HepG2 (cell line): Measurements from ENCODE around the gene ETV3L. TPM values are rescaled to one million over a fixed set of nuclear protein-coding genes. Genes with fewer than 3 reads are reported as not detected.

Experiments
- ATAC-seq: fragments of 200-7000 bp; cut with Tn5 transposase; 3 replicates; pipeline ENCODE4 v1.9.1; 2020; ENCODE audit warnings: mild to moderate bottlenecking, moderate library complexity
- BruUV-seq: library from RNA; stranded (reverse); fragments of 400-500 nt; replicated peaks from 2 replicates; lab custom pipeline; 2021; lab: Mats Ljungman, UMichigan
- CTCF ChIA-PET: fragments of 300-600 bp; formaldehyde crosslinking; extraction: SDS; loops from one replicate; lab custom pipeline; 2021; ENCODE audit warnings: low total read pairs, inconsistent platforms, low intra/inter-chr PET ratio; lab: Yijun Ruan, JAX
- POLR2A ChIA-PET: fragments of 350-600 bp; sonication (Branson Sonifier 250); formaldehyde crosslinking; loops from one replicate; lab custom pipeline; 2020; ENCODE audit warnings: antibody characterized with exemption, inconsistent platforms; lab: Yijun Ruan, JAX
- DNase-seq: peaks from one replicate; pipeline ENCODE4 v3.0.0-alpha.2; 2015; ENCODE audit warnings: low spot score
- FAIRE-seq: peaks from 3 replicates; lab custom pipeline; 2011; peaks lifted over from hg19 to GRCh38; lab: Jason Lieb, UNC
- H2AFZ ChIP-seq: one replicate; pipeline ENCODE4 v1.6.1; 2011; ENCODE audit warnings: low read length, inconsistent platforms
- H3K27ac ChIP-seq: fragments of 300-600 bp; 3 replicates; pipeline ENCODE4 v1.8.0; 2011; ENCODE audit warnings: mixed run types, mild to moderate bottlenecking, mixed read lengths, low read length, inconsistent platforms; ENCODE audit not compliant: insufficient read depth; ENCODE audit errors: extremely low read length
- H3K27me3 ChIP-seq, 2 experiments: fragments of 200-600 bp in 1 of 2; 2 replicates in 1 of 2; 3 replicates in 1 of 2; pipeline versions ENCODE4 v1.6.0 to v1.8.0; 2011; ENCODE audit warnings: low read length in 2 of 2, mild to moderate bottlenecking in 2 of 2, moderate library complexity in 2 of 2, inconsistent platforms in 1 of 2; ENCODE audit not compliant: insufficient read depth in 2 of 2, control insufficient read depth in 1 of 2
- H3K36me3 ChIP-seq, 2 experiments: fragments of 200-600 bp in 1 of 2; replicated peaks in 1 of 2; 2 replicates in 1 of 2; 3 replicates in 1 of 2; pipeline versions ENCODE4 v1.5.1 to v1.8.0; 2011; ENCODE audit warnings: low read length in 2 of 2, inconsistent platforms in 1 of 2; ENCODE audit not compliant: insufficient read depth in 2 of 2, control insufficient read depth in 1 of 2
- H3K4me1 ChIP-seq: 2 replicates; pipeline ENCODE4 v1.5.1; 2012; ENCODE audit warnings: low read length, inconsistent platforms; ENCODE audit not compliant: insufficient read depth
- H3K4me2 ChIP-seq: 2 replicates; pipeline ENCODE4 v1.6.0; 2011; ENCODE audit warnings: low read depth, low read length, inconsistent platforms
- H3K4me3 ChIP-seq, 3 experiments: fragments of 200-600 bp in 1 of 3; sonication (generic), shearing (Covaris generic) in 1 of 3; replicated peaks in 1 of 3; 2 replicates each; pipeline ENCODE4 v1.5.1; 2011 to 2016; ENCODE audit warnings: low read length in 3 of 3, inconsistent platforms in 2 of 3, low read depth in 2 of 3, mild to moderate bottlenecking in 2 of 3, control low read depth in 1 of 3, mixed read lengths in 1 of 3; ENCODE audit not compliant: insufficient read depth in 1 of 3
- H3K79me2 ChIP-seq: one replicate; pipeline ENCODE4 v1.6.1; 2011; ENCODE audit warnings: low read length, inconsistent platforms; ENCODE audit not compliant: insufficient read depth
- H3K9ac ChIP-seq: 2 replicates; pipeline ENCODE4 v1.6.0; 2011; ENCODE audit warnings: mild to moderate bottlenecking, low read depth, low read length, inconsistent platforms; ENCODE audit not compliant: insufficient read depth
- H3K9me3 ChIP-seq: 2 replicates; pipeline ENCODE4 v1.5.1; 2012; ENCODE audit warnings: mild to moderate bottlenecking, low read length
- H4K20me1 ChIP-seq: 2 replicates; pipeline ENCODE4 v1.6.0; 2011; ENCODE audit warnings: inconsistent platforms, mild to moderate bottlenecking, low read length, moderate library complexity; ENCODE audit not compliant: insufficient read depth
- EEA1 ChIP-seq: sonication (generic); formaldehyde crosslinking; IDR thresholded peaks from 2 replicates; pipeline ENCODE4 v1.5.1; 2020; ENCODE audit warnings: mild to moderate bottlenecking, missing genetic modification reagents, borderline replicate concordance
- ERF ChIP-seq: IDR thresholded peaks from 2 replicates; pipeline ENCODE4 v1.6.1; 2018; ENCODE audit warnings: missing biosample characterization, missing genetic modification reagents
- FOXC1 ChIP-seq: sonication (generic); formaldehyde crosslinking; IDR thresholded peaks from 2 replicates; pipeline ENCODE4 v1.8.0; 2022; ENCODE audit warnings: mild to moderate bottlenecking, missing genetic modification reagents, borderline replicate concordance
- JUND ChIP-seq: sonication (generic); formaldehyde crosslinking; IDR thresholded peaks from 2 replicates; pipeline ENCODE4 v1.8.0; 2022; ENCODE audit warnings: mild to moderate bottlenecking, missing genetic modification reagents
- PAF1 ChIP-seq: IDR thresholded peaks from 2 replicates; pipeline ENCODE4 v1.6.1; 2016; ENCODE audit warnings: missing genetic modification reagents, missing compliant biosample characterization
- PRMT3 ChIP-seq: sonication (generic); formaldehyde crosslinking; IDR thresholded peaks from 2 replicates; pipeline ENCODE4 v1.8.1; 2022; ENCODE audit warnings: low read depth, mild to moderate bottlenecking, moderate library complexity, missing genetic modification reagents, borderline replicate concordance
- RAD21 ChIP-seq: fragments of 450-650 bp; formaldehyde crosslinking; IDR thresholded peaks from 2 replicates; pipeline ENCODE4 v1.5.0; 2020; ENCODE audit warnings: mild to moderate bottlenecking
- SNRNP70 ChIP-seq: fragments of 200-400 bp; formaldehyde crosslinking; IDR thresholded peaks from 2 replicates; pipeline ENCODE4 v1.6.1; 2017; ENCODE audit warnings: mild to moderate bottlenecking, low read depth, low read length, moderate library complexity
- STAG1 ChIP-seq: sonication (generic); formaldehyde crosslinking; IDR thresholded peaks from 2 replicates; pipeline ENCODE4 v1.4.0; 2020; ENCODE audit warnings: missing genetic modification reagents
- TARDBP ChIP-seq: sonication (generic); formaldehyde crosslinking; IDR thresholded peaks from 2 replicates; pipeline ENCODE4 v1.8.0; 2022; ENCODE audit warnings: mild to moderate bottlenecking, missing genetic modification reagents
- TEAD3 ChIP-seq: optimal IDR thresholded peaks from 2 replicates; pipeline ENCODE3; 2016; ENCODE audit warnings: borderline replicate concordance
- YEATS4 ChIP-seq: sonication (generic); formaldehyde crosslinking; IDR thresholded peaks from 2 replicates; pipeline ENCODE4 v1.4.0; 2020; ENCODE audit warnings: missing genetic modification reagents, borderline replicate concordance
- ZNF10 ChIP-seq: sonication (generic); formaldehyde crosslinking; IDR thresholded peaks from 2 replicates; pipeline ENCODE4 v1.4.0; 2020; ENCODE audit warnings: mild to moderate bottlenecking, low read depth, missing genetic modification reagents, borderline replicate concordance
- ZNF788 ChIP-seq: sonication (generic); formaldehyde crosslinking; IDR thresholded peaks from 2 replicates; pipeline ENCODE4 v1.5.0; 2020; ENCODE audit warnings: mild to moderate bottlenecking, missing genetic modification reagents, borderline replicate concordance
- ZNF883 ChIP-seq: sonication (generic); formaldehyde crosslinking; IDR thresholded peaks from 2 replicates; pipeline ENCODE4 v1.5.1; 2020; ENCODE audit warnings: mild to moderate bottlenecking, missing genetic modification reagents; ENCODE audit errors: not compliant biosample characterization
- WGBS: methylation state at CpG from one replicate; pipeline ENCODE4 v1.1.6; 2017; ENCODE audit warnings: low lambda C conversion rate; 5-methylcytosine and 5-hydroxymethylcytosine counted together
- in situ Hi-C: cut with HindIII; loops from 2 replicates; pipeline ENCODE4 v1.10.0; 2017; ENCODE audit warnings: low pct_unique_long_range_greater_than_20kb; ENCODE audit not compliant: extremely low pct_ligation_motif_present
- intact Hi-C: fragments of 100-400 bp; cut with micrococcal nuclease; formaldehyde crosslinking; loops from one replicate; pipeline ENCODE4 v1.10.0; 2022; ENCODE audit not compliant: unreplicated experiment
- polyA plus RNA-seq, 8 experiments: library from polyadenylated mRNA; depleted of rRNA in 3 of 8; stranded (reverse) in 7 of 8; unstranded in 1 of 8; fragments of >200 nt; fragmentation: Illumina TruSeq in 4 of 8; extraction: Trizol in 4 of 8; gene quantifications; 2 replicates each; pipeline versions ENCODE4 v1.2.1 to v1.2.3, GENCODE V29; 2011 to 2016; ENCODE audit warnings: low read depth in 4 of 8, missing spikeins in 1 of 8, mixed read lengths in 1 of 8; ENCODE audit not compliant: insufficient read depth in 1 of 8
- total RNA-seq, 5 experiments: library from RNA; depleted of rRNA; stranded (reverse); fragments of >200 nt; fragmentation: Illumina TruSeq; extraction: Trizol; gene quantifications; 2 replicates each; pipeline ENCODE4 v1.2.3, GENCODE V29; 2016; ENCODE audit warnings: low read depth in 1 of 5
- TF ChIP-seq, protein P1 (sequence below): sonication (generic); formaldehyde crosslinking; IDR thresholded peaks from 2 replicates; pipeline ENCODE4 v1.4.0; 2020; ENCODE audit warnings: missing genetic modification reagents
- TF ChIP-seq, protein P2 (sequence below): sonication (generic); formaldehyde crosslinking; IDR thresholded peaks from 2 replicates; pipeline ENCODE4 v1.4.0; 2020; ENCODE audit warnings: missing genetic modification reagents; ENCODE audit errors: not compliant biosample characterization
- TF ChIP-seq, protein P3 (sequence below): sonication (generic); formaldehyde crosslinking; IDR thresholded peaks from 2 replicates; pipeline ENCODE4 v1.4.0; 2020; ENCODE audit warnings: mild to moderate bottlenecking, missing genetic modification reagents
- TF ChIP-seq, protein P4 (sequence below): sonication (generic); formaldehyde crosslinking; IDR thresholded peaks from 2 replicates; pipeline ENCODE4 v1.5.0; 2020; ENCODE audit warnings: mild to moderate bottlenecking, missing genetic modification reagents, moderate library complexity

ETV3L gene
- total and polyA plus RNA-seq, 2 of the 13 experiments (the other 11 are each of a cell fraction or from before 2014, with no cell fraction given): not detected

DNA sequence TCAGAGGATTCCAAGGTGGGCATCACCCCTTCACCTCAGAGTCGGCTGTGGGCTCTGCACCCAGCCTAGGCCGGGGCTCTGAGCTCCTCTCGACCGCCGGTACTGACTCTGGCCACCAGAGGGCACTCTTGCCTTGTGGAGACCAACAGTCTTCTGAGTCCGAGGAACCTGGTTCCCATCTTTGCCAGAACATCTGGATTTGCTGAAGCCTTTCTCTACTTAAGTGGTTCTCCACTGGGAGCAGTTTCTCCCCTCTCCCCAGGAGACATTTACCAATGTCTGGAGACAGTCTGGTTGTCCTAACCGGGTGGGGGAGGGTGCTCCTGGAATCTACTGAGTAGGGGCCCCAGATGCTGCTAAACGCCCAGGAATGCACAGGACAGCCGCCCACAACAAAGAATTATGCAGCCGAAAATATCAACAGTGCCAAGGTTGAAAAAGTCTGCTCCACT lies 9.4 kb downstream of the ETV3L start:
- intact Hi-C loops: loop anchor here (1.0 to 10.0 kb wide), 3 partner anchors 47 to 885 kb away; partner anchors contain the start of gene ETV3
- FAIRE-seq: peak; percentile 63
- DNase-seq: peak; percentile 64
- Histone ChIP-seq H3K4me1 (peaks cover 12% of the 10 kb centered on the region), H3K9ac (no peak overlapping the region), H3K4me2 (no peak overlapping the region), H3K36me3 (no peaks in the 10 kb centered on the region), H3K27me3 (peaks cover 0 to 22% of the 10 kb centered on the region in 2 experiments; a peak in 3 of 5 replicates), H3K27ac (no peak overlapping the region), H3K4me3 (no peak overlapping the region), H3K79me2 (no peaks in the 10 kb centered on the region), H3K9me3 (no peaks in the 10 kb centered on the region), H4K20me1 (no peaks in the 10 kb centered on the region), H2AFZ (no peak overlapping the region)
- ATAC-seq: peak; percentile 94
- in situ Hi-C loops: loop anchor here (5.0 kb wide), 1 partner anchor 62 kb away; no protein-coding TSS in a partner anchor
- WGBS: 8% methylated on average over 9 of the region's 10 CpGs
- BruUV-seq: no TSS peak
- ChIA-PET POLR2A (interaction anchor here (1.3 to 1.7 kb wide), 2 partner anchors 65 to 70 kb away, joined by 3 to 16 read pairs; no protein-coding TSS in a partner anchor), CTCF (interaction anchor here (1.1 to 3.7 kb wide), 2 partner anchors 66 to 73 kb away, joined by 3 to 71 read pairs; no protein-coding TSS in a partner anchor)
- TF ChIP-seq ZNF10 (CRISPR knock-in tag): no peak
- TF ChIP-seq, protein P1, sequence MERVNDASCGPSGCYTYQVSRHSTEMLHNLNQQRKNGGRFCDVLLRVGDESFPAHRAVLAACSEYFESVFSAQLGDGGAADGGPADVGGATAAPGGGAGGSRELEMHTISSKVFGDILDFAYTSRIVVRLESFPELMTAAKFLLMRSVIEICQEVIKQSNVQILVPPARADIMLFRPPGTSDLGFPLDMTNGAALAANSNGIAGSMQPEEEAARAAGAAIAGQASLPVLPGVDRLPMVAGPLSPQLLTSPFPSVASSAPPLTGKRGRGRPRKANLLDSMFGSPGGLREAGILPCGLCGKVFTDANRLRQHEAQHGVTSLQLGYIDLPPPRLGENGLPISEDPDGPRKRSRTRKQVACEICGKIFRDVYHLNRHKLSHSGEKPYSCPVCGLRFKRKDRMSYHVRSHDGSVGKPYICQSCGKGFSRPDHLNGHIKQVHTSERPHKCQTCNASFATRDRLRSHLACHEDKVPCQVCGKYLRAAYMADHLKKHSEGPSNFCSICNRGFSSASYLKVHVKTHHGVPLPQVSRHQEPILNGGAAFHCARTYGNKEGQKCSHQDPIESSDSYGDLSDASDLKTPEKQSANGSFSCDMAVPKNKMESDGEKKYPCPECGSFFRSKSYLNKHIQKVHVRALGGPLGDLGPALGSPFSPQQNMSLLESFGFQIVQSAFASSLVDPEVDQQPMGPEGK (CRISPR knock-in tag): no peak
- TF ChIP-seq, protein P2, sequence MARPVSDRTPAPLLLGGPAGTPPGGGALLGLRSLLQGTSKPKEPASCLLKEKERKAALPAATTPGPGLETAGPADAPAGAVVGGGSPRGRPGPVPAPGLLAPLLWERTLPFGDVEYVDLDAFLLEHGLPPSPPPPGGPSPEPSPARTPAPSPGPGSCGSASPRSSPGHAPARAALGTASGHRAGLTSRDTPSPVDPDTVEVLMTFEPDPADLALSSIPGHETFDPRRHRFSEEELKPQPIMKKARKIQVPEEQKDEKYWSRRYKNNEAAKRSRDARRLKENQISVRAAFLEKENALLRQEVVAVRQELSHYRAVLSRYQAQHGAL (CRISPR knock-in tag): no peak
- TF ChIP-seq RAD21 (CRISPR knock-in tag): peak; percentile 86
- no peak for TF ChIP-seq ZNF883 (CRISPR knock-in tag)
- TF ChIP-seq, protein P3, sequence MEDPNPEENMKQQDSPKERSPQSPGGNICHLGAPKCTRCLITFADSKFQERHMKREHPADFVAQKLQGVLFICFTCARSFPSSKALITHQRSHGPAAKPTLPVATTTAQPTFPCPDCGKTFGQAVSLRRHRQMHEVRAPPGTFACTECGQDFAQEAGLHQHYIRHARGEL (CRISPR knock-in tag): no peak
- 0 out of 2 replicates have a peak, but pooled peaks have one; percentile 24 for TF ChIP-seq FOXC1
- TF ChIP-seq ERF (CRISPR knock-in tag): 0 out of 2 replicates have a peak, but pooled peaks have one; percentile 35
- TF ChIP-seq PAF1 (CRISPR knock-in tag): no peak
- TF ChIP-seq, protein P4, sequence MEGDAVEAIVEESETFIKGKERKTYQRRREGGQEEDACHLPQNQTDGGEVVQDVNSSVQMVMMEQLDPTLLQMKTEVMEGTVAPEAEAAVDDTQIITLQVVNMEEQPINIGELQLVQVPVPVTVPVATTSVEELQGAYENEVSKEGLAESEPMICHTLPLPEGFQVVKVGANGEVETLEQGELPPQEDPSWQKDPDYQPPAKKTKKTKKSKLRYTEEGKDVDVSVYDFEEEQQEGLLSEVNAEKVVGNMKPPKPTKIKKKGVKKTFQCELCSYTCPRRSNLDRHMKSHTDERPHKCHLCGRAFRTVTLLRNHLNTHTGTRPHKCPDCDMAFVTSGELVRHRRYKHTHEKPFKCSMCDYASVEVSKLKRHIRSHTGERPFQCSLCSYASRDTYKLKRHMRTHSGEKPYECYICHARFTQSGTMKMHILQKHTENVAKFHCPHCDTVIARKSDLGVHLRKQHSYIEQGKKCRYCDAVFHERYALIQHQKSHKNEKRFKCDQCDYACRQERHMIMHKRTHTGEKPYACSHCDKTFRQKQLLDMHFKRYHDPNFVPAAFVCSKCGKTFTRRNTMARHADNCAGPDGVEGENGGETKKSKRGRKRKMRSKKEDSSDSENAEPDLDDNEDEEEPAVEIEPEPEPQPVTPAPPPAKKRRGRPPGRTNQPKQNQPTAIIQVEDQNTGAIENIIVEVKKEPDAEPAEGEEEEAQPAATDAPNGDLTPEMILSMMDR (CRISPR knock-in tag): peak; percentile 92
- TF ChIP-seq ZNF788 (CRISPR knock-in tag): 0 out of 2 replicates have a peak, but pooled peaks have one; percentile 34
- TF ChIP-seq STAG1: peak; percentile 92
- no peak for TF ChIP-seq JUND (CRISPR knock-in tag)
- TF ChIP-seq YEATS4 (CRISPR knock-in tag): no peak
- TF ChIP-seq EEA1 (CRISPR knock-in tag): no peak
- TF ChIP-seq SNRNP70: no peak
- peak; percentile 16 for TF ChIP-seq TEAD3 (CRISPR knock-in tag)
- no peak for TF ChIP-seq TARDBP
- no peak for TF ChIP-seq PRMT3 (CRISPR knock-in tag)
